ENCODE results near the gene GAST.

GAST gene

GRCh38 chr17:41705271-41705991 is 6.7 kb upstream of the GAST start:
- DNase-seq (ENCODE audit: extremely low spot score, insufficient read length, low read depth), result no peak
- FAIRE-seq, result no peak

- no peak for FAIRE-seq
- no peak for DNase-seq (ENCODE audit: extremely low spot score, insufficient read length, low read depth)
Measured at GRCh38 chr17:41707803-41708669, 4.1 kb upstream of the GAST start.

GRCh38 chr17:41710472-41711090 is 1.6 kb upstream of the GAST start:
- no peak for FAIRE-seq
- DNase-seq (ENCODE audit: extremely low spot score, insufficient read length, low read depth), result no peak

GRCh38 chr17:41717408-41718286 is 5.5 kb downstream of the GAST start:
- FAIRE-seq (no peak), DNase-seq (ENCODE audit: extremely low spot score, insufficient read length, low read depth) (no peak)

- no peak for FAIRE-seq
Measured at GRCh38 chr17:41718287-41718645, 6.1 kb downstream of the GAST start.

GRCh38 chr17:41722231-41722630 is 10.1 kb downstream of the GAST start:
- FAIRE-seq, result no peak

More at GRCh38 chr17:41718287-41718645, 6.1 kb downstream of the GAST start:
- no peak for DNase-seq (ENCODE audit: extremely low spot score, insufficient read length, low read depth)

GRCh38 chr17:41723801-41724475 is 11.8 kb downstream of the GAST start:
- FAIRE-seq, result no peak

More at GRCh38 chr17:41722231-41722630, 10.1 kb downstream of the GAST start:
- DNase-seq (ENCODE audit: extremely low spot score, insufficient read length, low read depth), result no peak

GRCh38 chr17:41724476-41725050 is 12.4 kb downstream of the GAST start:
- FAIRE-seq (no peak), DNase-seq (ENCODE audit: extremely low spot score, insufficient read length, low read depth) (no peak)

More at GRCh38 chr17:41723801-41724475, 11.8 kb downstream of the GAST start:
- DNase-seq (ENCODE audit: extremely low spot score, insufficient read length, low read depth), result no peak

- FAIRE-seq (no peak), DNase-seq (ENCODE audit: extremely low spot score, insufficient read length, low read depth) (no peak)
Measured at GRCh38 chr17:41725134-41725533, 13.0 kb downstream of the GAST start.

- no peak for FAIRE-seq
- no peak for DNase-seq (ENCODE audit: extremely low spot score, insufficient read length, low read depth)
Measured at GRCh38 chr17:41728056-41728455, 15.9 kb downstream of the GAST start.

- FAIRE-seq, result no peak
- no peak for DNase-seq (ENCODE audit: extremely low spot score, insufficient read length, low read depth)
Measured at GRCh38 chr17:41730479-41730878, 18.3 kb downstream of the GAST start.

GRCh38 chr17:41731836-41732235 is 19.7 kb downstream of the GAST start:
- FAIRE-seq (no peak), DNase-seq (ENCODE audit: extremely low spot score, insufficient read length, low read depth) (no peak)

GRCh38 chr17:41733348-41734138 is 21.4 kb downstream of the GAST start:
- no peak for DNase-seq (ENCODE audit: extremely low spot score, insufficient read length, low read depth)
- no peak for FAIRE-seq

- DNase-seq (ENCODE audit: extremely low spot score, insufficient read length, low read depth) (no peak), FAIRE-seq (no peak)
Measured at GRCh38 chr17:41734139-41734948, 22.2 kb downstream of the GAST start, which contains the start of gene HAP1. Gene HAP1 (minus strand): TSS chr17:41734643. CDS start chr17:41734634, 9 bp downstream.

GRCh38 chr17:41734949-41735313 is 22.8 kb downstream of the GAST start:
- DNase-seq (ENCODE audit: extremely low spot score, insufficient read length, low read depth) (no peak), FAIRE-seq (no peak)

GRCh38 chr17:41735744-41736143 is 23.6 kb downstream of the GAST start:
- FAIRE-seq (no peak), DNase-seq (ENCODE audit: extremely low spot score, insufficient read length, low read depth) (no peak)

- FAIRE-seq, result no peak
Measured at GRCh38 chr17:41736983-41737679, 25.0 kb downstream of the GAST start.

More at GRCh38 chr17:41736983-41737679, 25.0 kb downstream of the GAST start:
- no peak for DNase-seq (ENCODE audit: extremely low spot score, insufficient read length, low read depth)
